Activated naive CD4-positive, alpha-beta T cell treated with anti-CD3 and anti-CD28 coated beads, Interleukin-2, amount 10 ng/mL, durations not matched to agents 7 days and 5 days (primary cell): Measurements from ENCODE around the gene DNAAF8.
"Not testable (repeated sequence)": the region's sequence is repeated elsewhere in the genome, so short reads cannot be mapped to it uniquely, and the experiment has no call there.

Source experiments
- CTCF ChIA-PET: fragments of 350-600 bp; sonication (Branson Sonifier 250); formaldehyde crosslinking; loops from one replicate; lab custom pipeline; 2021; ENCODE audit warnings: antibody characterized with exemption; lab: Charles Lee
- DNase-seq: peaks from one replicate; pipeline ENCODE4 v3.0.0-alpha.2; 2020
- H3K27ac Mint-ChIP-seq: one replicate; pipeline ENCODE4 v1.8.0; 2021; ENCODE audit warnings: mild to moderate bottlenecking, moderate library complexity, mixed read lengths
- H3K27me3 Mint-ChIP-seq: one replicate; pipeline ENCODE4 v1.8.0; 2021; ENCODE audit warnings: mild to moderate bottlenecking, mixed read lengths
- H3K36me3 Mint-ChIP-seq: one replicate; pipeline ENCODE4 v1.8.0; 2021; ENCODE audit warnings: mixed read lengths
- H3K4me1 Mint-ChIP-seq: one replicate; pipeline ENCODE4 v1.8.0; 2021; ENCODE audit warnings: mixed read lengths
- H3K4me3 Mint-ChIP-seq: one replicate; pipeline ENCODE4 v1.8.0; 2021; ENCODE audit warnings: mild to moderate bottlenecking, moderate library complexity, mixed read lengths
- H3K9me3 Mint-ChIP-seq: one replicate; pipeline ENCODE4 v1.8.0; 2021; ENCODE audit warnings: mixed read lengths

DNAAF8 gene

GRCh38 chr16:4783251-4783950 is 49.1 kb downstream of the DNAAF8 start:
- Mint-ChIP-seq H3K9me3 (no peaks in the 10 kb centered on the region), H3K36me3 (no peaks in the 10 kb centered on the region), H3K27me3 (peaks cover 4% of the 10 kb centered on the region), H3K4me1 (no peaks in the 10 kb centered on the region), H3K4me3 (no peak overlapping the region), H3K27ac (no peak overlapping the region)
- CTCF ChIA-PET, result no interaction called here
- DNase-seq, result no peak

GRCh38 chr16:4783951-4784336 is 49.6 kb downstream of the DNAAF8 start:
- no peak overlapping the region for H3K27ac Mint-ChIP-seq
- no peak for DNase-seq
- no peaks in the 10 kb centered on the region for H3K4me1 Mint-ChIP-seq
- no peaks in the 10 kb centered on the region for H3K9me3 Mint-ChIP-seq
- CTCF ChIA-PET, result no interaction called here
- no peak overlapping the region for H3K4me3 Mint-ChIP-seq
- peaks cover 4% of the 10 kb centered on the region for H3K27me3 Mint-ChIP-seq
- H3K36me3 Mint-ChIP-seq, result no peaks in the 10 kb centered on the region

- H3K27me3 Mint-ChIP-seq, H3K9me3 Mint-ChIP-seq, DNase-seq, H3K4me3 Mint-ChIP-seq, H3K36me3 Mint-ChIP-seq, H3K4me1 Mint-ChIP-seq, H3K27ac Mint-ChIP-seq, CTCF ChIA-PET: not testable (repeated sequence)
Measured at GRCh38 chr16:4784444-4784987, 50.2 kb downstream of the DNAAF8 start.

GRCh38 chr16:4785758-4786433 is 51.6 kb downstream of the DNAAF8 start:
- CTCF ChIA-PET, result no interaction called here
- DNase-seq, result no peak
- H3K27ac Mint-ChIP-seq, result peak overlapping the region; percentile 45
- peaks cover 11% of the 10 kb centered on the region for H3K27me3 Mint-ChIP-seq
- H3K9me3 Mint-ChIP-seq, result no peaks in the 10 kb centered on the region
- H3K36me3 Mint-ChIP-seq, result no peaks in the 10 kb centered on the region
- no peak overlapping the region for H3K4me3 Mint-ChIP-seq
- H3K4me1 Mint-ChIP-seq, result peaks cover 3% of the 10 kb centered on the region

- Mint-ChIP-seq H3K27ac (no peak overlapping the region), H3K27me3 (peaks cover 12% of the 10 kb centered on the region), H3K4me3 (no peak overlapping the region), H3K4me1 (peaks cover 7% of the 10 kb centered on the region), H3K9me3 (no peaks in the 10 kb centered on the region), H3K36me3 (no peaks in the 10 kb centered on the region)
- CTCF ChIA-PET, result no interaction called here
- DNase-seq, result no peak
Measured at GRCh38 chr16:4787068-4787467, 52.7 kb downstream of the DNAAF8 start.

- Mint-ChIP-seq H3K9me3 (no peaks in the 10 kb centered on the region), H3K4me3 (no peak within 1 kb of the TSS), H3K4me1 (peaks cover 7% of the 10 kb centered on the region), H3K27ac (no peak within 1 kb of the TSS), H3K27me3 (peaks cover 12% of the 10 kb centered on the region), H3K36me3 (no peaks in the 10 kb centered on the region)
- CTCF ChIA-PET, result interaction anchor here (0.6 kb wide), 1 partner anchor 86 kb away, joined by 3 read pairs; no protein-coding TSS in a partner anchor
- DNase-seq, result no peak
Measured at GRCh38 chr16:4787627-4788482, 53.5 kb downstream of the DNAAF8 start, which contains the start of gene SEPTIN12. Gene SEPTIN12, minus strand, starts transcription at chr16:4788345. Its CDS starts 700 bp downstream, at chr16:4787645.

- CTCF ChIA-PET, result interaction anchor here (0.6 to 0.7 kb wide), 2 partner anchors 87 to 280 kb away, joined by 3 read pairs; no protein-coding TSS in a partner anchor
Measured at GRCh38 chr16:4788489-4788889, 54.2 kb downstream of the DNAAF8 start.

GRCh38 chr16:4788910-4789309 is 54.6 kb downstream of the DNAAF8 start:
- Mint-ChIP-seq H3K27ac (no peak overlapping the region), H3K36me3 (no peaks in the 10 kb centered on the region), H3K27me3 (peaks cover 11% of the 10 kb centered on the region), H3K4me3 (no peak overlapping the region), H3K4me1 (peaks cover 7% of the 10 kb centered on the region), H3K9me3 (no peaks in the 10 kb centered on the region)
- DNase-seq, result no peak
- CTCF ChIA-PET, result interaction anchor here (0.7 kb wide), 1 partner anchor 281 kb away, joined by 3 read pairs; no protein-coding TSS in a partner anchor

More at GRCh38 chr16:4788489-4788889, 54.2 kb downstream of the DNAAF8 start:
- Mint-ChIP-seq H3K36me3 (no peaks in the 10 kb centered on the region), H3K27ac (no peak overlapping the region), H3K4me1 (peaks cover 7% of the 10 kb centered on the region), H3K27me3 (peaks cover 12% of the 10 kb centered on the region), H3K9me3 (no peaks in the 10 kb centered on the region), H3K4me3 (no peak overlapping the region)
- DNase-seq, result no peak

GRCh38 chr16:4790261-4790660 is 55.9 kb downstream of the DNAAF8 start:
- no peak overlapping the region for H3K27ac Mint-ChIP-seq
- no peak overlapping the region for H3K4me3 Mint-ChIP-seq
- H3K27me3 Mint-ChIP-seq, result peaks cover 8% of the 10 kb centered on the region
- CTCF ChIA-PET, result no interaction called here
- H3K9me3 Mint-ChIP-seq, result no peaks in the 10 kb centered on the region
- H3K4me1 Mint-ChIP-seq, result peaks cover 7% of the 10 kb centered on the region
- H3K36me3 Mint-ChIP-seq, result no peaks in the 10 kb centered on the region
- no peak for DNase-seq

GRCh38 chr16:4790871-4791270 is 56.5 kb downstream of the DNAAF8 start:
- DNase-seq, result no peak
- Mint-ChIP-seq H3K27ac (no peak overlapping the region), H3K9me3 (no peaks in the 10 kb centered on the region), H3K36me3 (no peaks in the 10 kb centered on the region), H3K4me3 (no peak overlapping the region), H3K4me1 (peaks cover 7% of the 10 kb centered on the region), H3K27me3 (peaks cover 8% of the 10 kb centered on the region)
- CTCF ChIA-PET, result no interaction called here

- no peaks in the 10 kb centered on the region for H3K9me3 Mint-ChIP-seq
- H3K36me3 Mint-ChIP-seq, result no peaks in the 10 kb centered on the region
- peaks cover 8% of the 10 kb centered on the region for H3K27me3 Mint-ChIP-seq
- DNase-seq, result no peak
- H3K4me1 Mint-ChIP-seq, result peaks cover 7% of the 10 kb centered on the region
- H3K27ac Mint-ChIP-seq, result no peak overlapping the region
- no peak overlapping the region for H3K4me3 Mint-ChIP-seq
- CTCF ChIA-PET, result no interaction called here
Measured at GRCh38 chr16:4792951-4793513, 58.7 kb downstream of the DNAAF8 start.

GRCh38 chr16:4795181-4795827 is 61.0 kb downstream of the DNAAF8 start, which contains the start of gene SMIM22:
Gene SMIM22, plus strand, starts transcription at chr16:4795369. Its CDS starts 366 bp downstream, at chr16:4795735.
- Mint-ChIP-seq H3K4me1 (peaks cover 8% of the 10 kb centered on the region), H3K27me3 (peaks cover 3% of the 10 kb centered on the region), H3K9me3 (no peaks in the 10 kb centered on the region), H3K27ac (no peak within 1 kb of the TSS), H3K4me3 (no peak within 1 kb of the TSS), H3K36me3 (no peaks in the 10 kb centered on the region)
- no peak for DNase-seq
- CTCF ChIA-PET, result no interaction called here

- Mint-ChIP-seq H3K9me3 (no peaks in the 10 kb centered on the region), H3K27ac (no peak overlapping the region), H3K36me3 (no peaks in the 10 kb centered on the region), H3K4me1 (peaks cover 11% of the 10 kb centered on the region), H3K27me3 (no peaks in the 10 kb centered on the region), H3K4me3 (no peak overlapping the region)
- no peak for DNase-seq
- CTCF ChIA-PET, result no interaction called here
Measured at GRCh38 chr16:4795828-4796572, 61.7 kb downstream of the DNAAF8 start.
